WI38 (cell line): Measurements from ENCODE around the gene TENM4.

ENCODE experiments used
- H3K4me3 ChIP-seq: 2 replicates; pipeline ENCODE4 v1.5.1; 2011; ENCODE audit warnings: low read depth, mild to moderate bottlenecking, control low read depth, low read length
- CTCF ChIP-seq: IDR thresholded peaks from 2 replicates; pipeline ENCODE4 v1.5.1; 2012; ENCODE audit warnings: low read depth, mild to moderate bottlenecking, control low read depth, low read length

Gene TENM4

GRCh38 chr11:78938036-78938435, 502.8 kb downstream of the TENM4 start:
- TF ChIP-seq CTCF: no peak
- no peak overlapping the region for H3K4me3 ChIP-seq

- TF ChIP-seq CTCF: no peak
- no peak overlapping the region for H3K4me3 ChIP-seq
Observed at GRCh38 chr11:78935398-78936068, 505.3 kb downstream of the TENM4 start.

GRCh38 chr11:78933350-78933749, 507.5 kb downstream of the TENM4 start:
- no peak overlapping the region for H3K4me3 ChIP-seq
- TF ChIP-seq CTCF: no peak

DNA sequence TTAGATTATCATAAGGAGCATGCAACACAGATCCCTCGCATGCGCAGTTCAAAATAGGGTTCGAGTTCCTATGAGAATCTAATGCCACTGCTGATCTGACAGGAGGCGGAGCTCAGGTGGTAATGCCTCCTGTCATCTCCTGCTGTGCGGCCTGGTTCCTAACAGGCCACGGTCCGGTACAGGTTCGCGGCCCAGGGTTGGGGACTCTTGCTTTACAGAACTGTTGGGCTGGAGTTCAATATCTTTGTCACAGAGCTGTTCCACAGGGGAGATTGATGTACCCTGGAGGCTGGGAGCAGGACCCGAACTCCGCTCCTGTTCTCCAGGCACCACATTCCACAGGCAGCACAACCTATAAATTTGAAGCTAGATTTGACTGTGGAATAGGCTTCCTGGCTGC, 508.1 kb downstream of the TENM4 start:
- no peak for TF ChIP-seq CTCF
- no peak overlapping the region for H3K4me3 ChIP-seq

- H3K4me3 ChIP-seq: no peak overlapping the region
- no peak for TF ChIP-seq CTCF
Observed at GRCh38 chr11:78931891-78932290, 508.9 kb downstream of the TENM4 start.

GRCh38 chr11:78930810-78931523, 509.9 kb downstream of the TENM4 start:
- TF ChIP-seq CTCF: no peak
- H3K4me3 ChIP-seq: no peak overlapping the region

- no peak for TF ChIP-seq CTCF
- H3K4me3 ChIP-seq: no peak overlapping the region
Observed at GRCh38 chr11:78929906-78930220, 511.0 kb downstream of the TENM4 start.
